K562 (cell line): ENCODE results near the gene VPS13D. TPM values are rescaled to one million over a fixed set of nuclear protein-coding genes. Genes with fewer than 3 reads are reported as not detected.
A peak's percentile ranks its signal among the peaks of the same experiment; 100 is the strongest.

Experiments
- CCNT2 ChIP-seq: IDR thresholded peaks from 2 replicates; pipeline ENCODE4 v1.6.1; 2011; ENCODE audit warnings: borderline replicate concordance, low read depth, mild to moderate bottlenecking, moderate library complexity, mixed read lengths, low read length; ENCODE audit not compliant: insufficient read length; ENCODE audit errors: extremely low read depth
- CHD7 ChIP-seq: fragments of 200-600 bp; sonication (generic); IDR thresholded peaks from one replicate; pipeline ENCODE4 v1.6.1; 2012; ENCODE audit warnings: mild to moderate bottlenecking, low read depth, low read length, inconsistent platforms
- DACH1 ChIP-seq: fragments of 450-650 bp; IDR thresholded peaks from 2 replicates; pipeline ENCODE4 v1.6.1; 2018; ENCODE audit not compliant: partially characterized antibody
- E2F6 ChIP-seq, 2 experiments: IDR thresholded peaks; 2 replicates each; pipeline ENCODE4 v1.6.1; 2011; ENCODE audit warnings: borderline replicate concordance in 1 of 2, control low read depth in 1 of 2, low read depth in 1 of 2, low read length in 1 of 2, mild to moderate bottlenecking in 1 of 2, mixed read lengths in 1 of 2, moderate library complexity in 1 of 2; ENCODE audit not compliant: insufficient read depth in 1 of 2, insufficient read length in 1 of 2, poor library complexity in 1 of 2, severe bottlenecking in 1 of 2; ENCODE audit errors: extremely low read depth in 1 of 2
- EGR1 ChIP-seq: fragments of 450-650 bp; conservative IDR thresholded peaks from 2 replicates; pipeline ENCODE4 v1.6.1; 2017; ENCODE audit warnings: mild to moderate bottlenecking
- EP300 ChIP-seq: IDR thresholded peaks from 2 replicates; pipeline ENCODE4 v1.6.1; 2012; ENCODE audit warnings: low read length, improper control_type of control experiment
- IFI16 ChIP-seq: fragments of 250-450 bp; sonication (Bioruptor Pico); IDR thresholded peaks from 2 replicates; pipeline ENCODE4 v2.1.2; 2022; ENCODE audit warnings: mild to moderate bottlenecking, inconsistent platforms
- KLF10 ChIP-seq: fragments of 250-450 bp; sonication (Bioruptor Pico); IDR thresholded peaks from 2 replicates; pipeline ENCODE4 v1.6.1; 2021; ENCODE audit warnings: matching md5 sums
- MBD1 ChIP-seq: fragments of 250-450 bp; sonication (Bioruptor Pico); IDR thresholded peaks from 2 replicates; pipeline ENCODE4 v1.8.0; 2022; ENCODE audit warnings: inconsistent platforms
- MTA1 ChIP-seq: fragments of 450-650 bp; IDR thresholded peaks from 2 replicates; pipeline ENCODE4 v1.6.1; 2017; ENCODE audit warnings: borderline replicate concordance
- NCOA4 ChIP-seq: fragments of 450-650 bp; IDR thresholded peaks from 2 replicates; pipeline ENCODE4 v1.6.1; 2018; ENCODE audit warnings: mild to moderate bottlenecking; ENCODE audit not compliant: partially characterized antibody
- RBFOX2 ChIP-seq: fragments of 200-400 bp; formaldehyde crosslinking; IDR thresholded peaks from 2 replicates; pipeline ENCODE4 v1.6.1; 2017; ENCODE audit warnings: low read depth, mild to moderate bottlenecking, low read length, moderate library complexity
- SNIP1 ChIP-seq: fragments of 450-650 bp; IDR thresholded peaks from 2 replicates; pipeline ENCODE4 v1.7.1; 2017; ENCODE audit warnings: low read depth, mild to moderate bottlenecking
- ZNF76 ChIP-seq: fragments of 250-450 bp; sonication (Bioruptor Pico); IDR thresholded peaks from 2 replicates; pipeline ENCODE4 v1.4.0; 2020; ENCODE audit warnings: mild to moderate bottlenecking, moderate library complexity, borderline replicate concordance
- polyA plus RNA-seq, 8 experiments: library from polyadenylated mRNA; depleted of rRNA in 4 of 8; stranded (reverse) in 5 of 8; unstranded in 3 of 8; fragments of >200 nt; fragmentation: Nextera tagmentation in 2 of 8; fragmentation: Illumina TruSeq in 1 of 8; extraction: Ambion mirVana in 2 of 8; extraction: Trizol in 1 of 8; gene quantifications; 2 replicates each; pipeline versions ENCODE4 v1.2.1 to v1.2.3, GENCODE V29; 2011 to 2014; ENCODE audit warnings: inconsistent platforms in 1 of 8, missing spikeins in 1 of 8
- total RNA-seq, 7 experiments: library from RNA; depleted of rRNA in 6 of 7; stranded (reverse); fragments of >200 nt in 6 of 7; fragmentation: Illumina TruSeq in 2 of 7; extraction: Trizol in 2 of 7; gene quantifications; 2 replicates each; pipeline versions ENCODE4 v1.2.1 to v1.2.3, GENCODE V29; 2011 to 2021; ENCODE audit warnings: low replicate concordance in 1 of 7

Gene VPS13D
- total and polyA plus RNA-seq, 9 of the 15 experiments (the other 6 are each of a cell fraction or from before 2014, with no cell fraction given), result 6.1 to 51.5 (median 38.5) TPM

- TF ChIP-seq E2F6 (IDR thresholded peaks at IDR 0.05; ENCODE audit: borderline replicate concordance in 1 of 2, extremely low read depth in 1 of 2, insufficient read depth in 1 of 2, insufficient read length in 1 of 2, low read depth in 1 of 2, low read length in 1 of 2, poor library complexity in 1 of 2, severe bottlenecking in 1 of 2) (no peak), CHD7 (no peak), EGR1 (no peak), MTA1 (no peak), ZNF76 (CRISPR knock-in tag) (no peak), IFI16 (peak; percentile 30; the same call in 1 of the 2 replicates), RBFOX2 (no peak), KLF10 (CRISPR knock-in tag) (no peak), MBD1 (CRISPR knock-in tag) (no peak), EP300 (peak; percentile 54; the same call in 1 of the 2 replicates), SNIP1 (no peak), DACH1 (no peak), NCOA4 (peak; percentile 18), CCNT2 (no peak)
These were observed 178.8 kb downstream of the VPS13D start (continued) for GRCh38 chr1:12408662-12409061.
